Activated T-cell treated with anti-CD3 and anti-CD28 coated beads, Interleukin-2, amount 50 U/mL, for 4 hours (primary cell): ENCODE measurements around the gene EPN3. TPM values are rescaled to one million over a fixed set of nuclear protein-coding genes. Genes with fewer than 3 reads are reported as not detected.

Source experiments
- ATAC-seq, 2 donors: fragments of 200-7000 bp; cut with Tn5 transposase; one replicate each; pipeline ENCODE4 v1.10.0; 2021
- DNase-seq: peaks from one replicate; pipeline ENCODE4 v3.0.0-alpha.2; 2020
- H3K27me3 Mint-ChIP-seq: one replicate; pipeline ENCODE4 v1.8.0; 2021; ENCODE audit warnings: low read depth, mixed read lengths
- H3K36me3 Mint-ChIP-seq: one replicate; pipeline ENCODE4 v1.8.0; 2022; ENCODE audit warnings: mixed read lengths; ENCODE audit not compliant: insufficient read depth
- H3K4me1 Mint-ChIP-seq: one replicate; pipeline ENCODE4 v1.8.0; 2021; ENCODE audit warnings: low read depth, mixed read lengths
- H3K4me3 Mint-ChIP-seq: one replicate; pipeline ENCODE4 v1.8.0; 2021; ENCODE audit warnings: mild to moderate bottlenecking, moderate library complexity, mixed read lengths
- H3K9me3 Mint-ChIP-seq: one replicate; pipeline ENCODE4 v1.8.0; 2021; ENCODE audit warnings: mixed read lengths
- total RNA-seq, 3 donors: library from RNA; stranded (reverse); gene quantifications; one replicate each; pipeline ENCODE4 v1.2.1, GENCODE V29; 2021

Gene EPN3
- total RNA-seq, 3 donors from 2014 or later: 0.30 TPM; not detected in 2

- DNase-seq (no peak), ATAC-seq (no peak)
- Mint-ChIP-seq H3K4me1 (peaks cover 14% of the 10 kb centered on the region), H3K36me3 (no peaks in the 10 kb centered on the region), H3K27me3 (peaks cover 55% of the 10 kb centered on the region), H3K4me3 (no peak overlapping the region), H3K9me3 (no peaks in the 10 kb centered on the region)
Observed at GRCh38 chr17:50534979-50535326, 2.4 kb downstream of the EPN3 start.

DNA sequence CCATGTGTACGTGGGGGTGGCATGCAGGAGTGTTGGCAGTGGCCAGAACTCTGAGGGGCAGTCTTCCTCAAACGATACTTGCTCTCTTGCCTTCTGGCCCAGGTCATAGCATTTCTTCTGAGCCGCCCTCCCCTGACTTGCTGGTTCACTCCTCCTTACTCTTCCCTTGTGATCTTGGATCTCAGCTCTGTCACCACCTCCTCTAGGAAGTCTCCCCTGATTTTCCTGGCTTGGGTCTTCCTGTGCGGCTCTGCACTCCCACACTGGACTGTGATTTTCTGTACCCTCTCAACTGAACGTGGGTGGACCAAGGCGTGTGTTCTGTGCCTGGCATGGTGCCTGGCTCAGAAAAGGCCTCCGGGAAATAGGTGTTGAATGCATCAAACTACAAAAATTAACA is 2.9 kb downstream of the EPN3 start:
- no peaks in the 10 kb centered on the region for H3K9me3 Mint-ChIP-seq
- H3K4me1 Mint-ChIP-seq: peaks cover 14% of the 10 kb centered on the region
- no peak for DNase-seq
- H3K27me3 Mint-ChIP-seq: peaks cover 50% of the 10 kb centered on the region
- H3K36me3 Mint-ChIP-seq: no peaks in the 10 kb centered on the region
- no peak for ATAC-seq
- no peak overlapping the region for H3K4me3 Mint-ChIP-seq

GRCh38 chr17:50536683-50537646 is 4.4 kb downstream of the EPN3 start:
- Mint-ChIP-seq H3K36me3 (no peaks in the 10 kb centered on the region), H3K9me3 (no peaks in the 10 kb centered on the region), H3K4me1 (peaks cover 16% of the 10 kb centered on the region), H3K27me3 (peaks cover 36% of the 10 kb centered on the region), H3K4me3 (no peak overlapping the region)
- ATAC-seq: no peak
- DNase-seq: no peak

DNA sequence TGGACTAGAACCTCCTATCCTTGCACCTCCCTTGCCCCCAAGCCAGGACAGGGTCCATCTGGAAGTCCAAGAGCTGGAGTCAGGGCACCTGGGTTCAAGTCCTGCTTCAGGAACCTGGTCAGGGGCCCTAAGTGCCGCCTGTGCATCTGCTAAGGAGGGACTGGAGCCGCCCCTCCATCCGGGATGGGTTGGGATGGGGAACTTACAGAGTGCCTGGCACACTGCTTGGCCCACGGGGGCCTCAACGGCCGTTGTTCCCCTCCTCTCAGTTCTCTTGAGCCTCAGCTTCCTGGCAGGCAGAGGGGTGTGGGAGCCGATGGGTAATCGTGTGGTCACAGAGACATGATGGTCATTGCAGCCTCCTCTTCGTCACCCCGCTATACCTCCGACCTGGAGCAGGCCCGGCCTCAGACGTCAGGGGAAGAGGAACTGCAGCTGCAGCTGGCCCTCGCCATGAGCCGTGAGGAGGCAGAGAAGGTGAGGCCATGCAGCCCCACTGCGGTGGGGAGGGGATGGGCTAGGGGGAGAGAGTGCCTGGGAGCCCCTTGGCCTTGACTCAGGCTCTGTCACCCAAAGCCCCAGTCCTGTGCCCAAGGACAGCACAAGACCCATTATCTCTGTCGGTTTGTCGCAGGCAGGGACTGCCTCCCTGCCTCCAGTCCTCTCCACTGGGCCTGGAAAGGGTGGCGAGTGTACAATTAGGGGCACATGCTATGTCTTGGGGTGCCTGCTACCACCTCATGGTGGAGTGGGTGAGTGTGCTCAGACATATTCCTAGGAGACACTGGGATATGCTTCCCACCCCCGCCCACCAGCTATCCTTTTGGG is 5.4 kb downstream of the EPN3 start:
- H3K4me1 Mint-ChIP-seq: peaks cover 18% of the 10 kb centered on the region
- no peaks in the 10 kb centered on the region for H3K9me3 Mint-ChIP-seq
- no peaks in the 10 kb centered on the region for H3K36me3 Mint-ChIP-seq
- DNase-seq: no peak
- no peak overlapping the region for H3K4me3 Mint-ChIP-seq
- H3K27me3 Mint-ChIP-seq: peaks cover 26% of the 10 kb centered on the region
- no peak for ATAC-seq

- ATAC-seq: no peak
- no peaks in the 10 kb centered on the region for H3K36me3 Mint-ChIP-seq
- peaks cover 11% of the 10 kb centered on the region for H3K4me1 Mint-ChIP-seq
- DNase-seq: no peak
- H3K4me3 Mint-ChIP-seq: no peak overlapping the region
- peaks cover 18% of the 10 kb centered on the region for H3K27me3 Mint-ChIP-seq
- no peaks in the 10 kb centered on the region for H3K9me3 Mint-ChIP-seq
Observed at GRCh38 chr17:50538549-50539410, 6.2 kb downstream of the EPN3 start.

GRCh38 chr17:50539762-50540559 is 7.4 kb downstream of the EPN3 start:
- Mint-ChIP-seq H3K4me1 (peaks cover 9% of the 10 kb centered on the region), H3K4me3 (no peak overlapping the region), H3K36me3 (no peaks in the 10 kb centered on the region), H3K27me3 (peaks cover 15% of the 10 kb centered on the region), H3K9me3 (no peaks in the 10 kb centered on the region)
- DNase-seq (no peak), ATAC-seq (no peak)

DNA sequence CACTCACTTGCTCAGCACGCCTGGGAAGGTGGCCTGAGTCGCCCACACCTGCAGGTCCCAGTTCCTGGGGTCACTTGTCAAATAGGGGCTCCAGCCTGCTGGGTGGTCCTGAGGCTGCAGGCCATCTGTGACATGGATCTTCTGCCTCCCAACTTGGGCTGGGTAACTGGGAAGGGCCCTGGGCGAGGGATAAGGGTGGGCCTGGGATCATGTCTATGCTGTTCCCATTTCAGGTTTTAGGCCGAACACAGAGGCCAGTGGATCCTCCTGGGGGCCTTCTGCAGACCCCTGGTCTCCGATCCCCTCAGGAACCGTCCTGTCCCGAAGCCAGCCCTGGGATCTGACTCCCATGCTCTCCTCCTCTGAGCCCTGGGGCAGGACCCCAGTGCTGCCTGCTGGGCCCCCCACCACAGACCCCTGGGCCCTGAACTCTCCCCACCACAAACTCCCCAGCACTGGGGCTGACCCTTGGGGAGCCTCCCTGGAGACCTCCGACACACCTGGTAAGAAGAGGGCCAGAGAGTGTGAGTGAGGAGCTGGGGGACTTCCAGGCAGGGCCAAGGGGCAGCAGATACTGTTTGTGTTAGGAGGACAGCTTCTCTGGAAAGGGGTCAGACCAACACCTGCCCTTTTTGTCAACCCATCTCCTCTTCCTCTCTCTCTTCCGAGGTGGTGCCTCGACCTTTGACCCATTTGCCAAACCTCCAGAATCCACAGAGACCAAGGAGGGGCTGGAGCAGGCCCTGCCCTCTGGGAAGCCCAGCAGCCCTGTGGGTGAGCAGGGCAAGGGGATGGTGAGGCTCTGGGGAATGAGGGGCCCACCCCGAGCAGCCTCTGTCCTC is 8.2 kb downstream of the EPN3 start:
- no peak for ATAC-seq
- peaks cover 8% of the 10 kb centered on the region for H3K27me3 Mint-ChIP-seq
- peaks cover 9% of the 10 kb centered on the region for H3K4me1 Mint-ChIP-seq
- no peak for DNase-seq
- no peaks in the 10 kb centered on the region for H3K9me3 Mint-ChIP-seq
- H3K36me3 Mint-ChIP-seq: no peaks in the 10 kb centered on the region
- H3K4me3 Mint-ChIP-seq: peak overlapping the region; percentile 68

DNA sequence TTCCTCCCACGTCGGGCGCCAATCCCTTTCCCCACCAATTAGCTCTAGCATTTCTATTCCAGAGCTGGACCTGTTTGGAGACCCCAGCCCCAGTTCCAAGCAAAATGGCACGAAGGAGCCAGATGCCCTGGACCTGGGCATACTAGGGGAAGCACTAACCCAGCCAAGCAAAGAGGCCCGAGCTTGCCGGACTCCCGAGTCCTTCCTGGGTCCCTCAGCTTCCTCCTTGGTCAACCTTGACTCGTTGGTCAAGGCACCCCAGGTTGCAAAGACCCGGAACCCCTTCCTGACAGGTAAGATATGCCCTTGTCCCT is 8.8 kb downstream of the EPN3 start:
- no peak for DNase-seq
- peak overlapping the region; percentile 68 for H3K4me3 Mint-ChIP-seq
- peaks cover 11% of the 10 kb centered on the region for H3K4me1 Mint-ChIP-seq
- peaks cover 7% of the 10 kb centered on the region for H3K27me3 Mint-ChIP-seq
- no peaks in the 10 kb centered on the region for H3K9me3 Mint-ChIP-seq
- no peak for ATAC-seq
- H3K36me3 Mint-ChIP-seq: no peaks in the 10 kb centered on the region

- Mint-ChIP-seq H3K4me3 (peak overlapping the region; percentile 76), H3K9me3 (no peaks in the 10 kb centered on the region), H3K4me1 (peaks cover 17% of the 10 kb centered on the region), H3K27me3 (peaks cover 6% of the 10 kb centered on the region), H3K36me3 (no peaks in the 10 kb centered on the region)
- DNase-seq (peak; percentile 77), ATAC-seq (peak; percentile 87)
Observed at GRCh38 chr17:50541716-50542688, 9.5 kb downstream of the EPN3 start.

- peaks cover 6% of the 10 kb centered on the region for H3K27me3 Mint-ChIP-seq
- no peaks in the 10 kb centered on the region for H3K36me3 Mint-ChIP-seq
- ATAC-seq (no peak), DNase-seq (no peak)
- H3K9me3 Mint-ChIP-seq: no peaks in the 10 kb centered on the region
- peak overlapping the region; percentile 76 for H3K4me3 Mint-ChIP-seq
- peaks cover 21% of the 10 kb centered on the region for H3K4me1 Mint-ChIP-seq
Observed at GRCh38 chr17:50542795-50543774, 10.6 kb downstream of the EPN3 start.

GRCh38 chr17:50544516-50544915 is 12.0 kb downstream of the EPN3 start:
- ATAC-seq: no peak
- no peaks in the 10 kb centered on the region for H3K36me3 Mint-ChIP-seq
- H3K4me3 Mint-ChIP-seq: no peak overlapping the region
- peaks cover 22% of the 10 kb centered on the region for H3K4me1 Mint-ChIP-seq
- DNase-seq: no peak
- H3K9me3 Mint-ChIP-seq: no peaks in the 10 kb centered on the region
- H3K27me3 Mint-ChIP-seq: peaks cover 6% of the 10 kb centered on the region
